Endothelial cell (in vitro differentiated cells): ENCODE measurements around the gene NAA30. TPM values are rescaled to one million over a fixed set of nuclear protein-coding genes. Genes with fewer than 3 reads are reported as not detected.

Experiments
- DNase-seq: peaks from one replicate; pipeline ENCODE4 v3.0.0; 2021; ENCODE audit warnings: low spot score
- H3K27ac Mint-ChIP-seq: one replicate; pipeline ENCODE4 v1.8.0; 2021; ENCODE audit warnings: mixed read lengths, inconsistent platforms; ENCODE audit not compliant: unreplicated experiment
- H3K27me3 Mint-ChIP-seq: one replicate; pipeline ENCODE4 v1.8.0; 2021; ENCODE audit warnings: mild to moderate bottlenecking, moderate library complexity, mixed read lengths, inconsistent platforms; ENCODE audit not compliant: unreplicated experiment
- H3K36me3 Mint-ChIP-seq: one replicate; pipeline ENCODE4 v1.8.0; 2021; ENCODE audit warnings: mild to moderate bottlenecking, low read depth, mixed read lengths, inconsistent platforms; ENCODE audit not compliant: unreplicated experiment
- H3K4me1 Mint-ChIP-seq: one replicate; pipeline ENCODE4 v1.8.0; 2021; ENCODE audit warnings: mild to moderate bottlenecking, mixed read lengths, inconsistent platforms; ENCODE audit not compliant: unreplicated experiment
- H3K4me3 Mint-ChIP-seq: one replicate; pipeline ENCODE4 v1.8.0; 2021; ENCODE audit warnings: mild to moderate bottlenecking, mixed read lengths, inconsistent platforms; ENCODE audit not compliant: unreplicated experiment
- H3K9me3 Mint-ChIP-seq: one replicate; pipeline ENCODE4 v1.8.0; 2021; ENCODE audit warnings: mixed read lengths, inconsistent platforms; ENCODE audit not compliant: unreplicated experiment
- CTCF ChIP-seq: fragments of 200-600 bp; sonication (generic); IDR thresholded peaks from one replicate; pipeline ENCODE4 v1.5.0; 2021; ENCODE audit warnings: antibody characterized with exemption; ENCODE audit not compliant: unreplicated experiment
- total RNA-seq: library from RNA; stranded (reverse); fragmentation: NEBNext Ultra II Directional; extraction: Animal tissue kit (Norgen Biotek cat#: 25700); gene quantifications from one replicate; pipeline ENCODE4 v1.2.1, GENCODE V29; 2021; ENCODE audit not compliant: unreplicated experiment

Gene NAA30
- total RNA-seq, 1 donor from 2014 or later: 45.7 TPM

GRCh38 chr14:57375156-57375555 lies 15.2 kb upstream of the NAA30 start:
- Mint-ChIP-seq H3K4me3 (no peak overlapping the region), H3K36me3 (no peaks in the 10 kb centered on the region), H3K27ac (no peak overlapping the region), H3K4me1 (peaks cover 6% of the 10 kb centered on the region), H3K9me3 (no peaks in the 10 kb centered on the region), H3K27me3 (no peaks in the 10 kb centered on the region)
- no peak for TF ChIP-seq CTCF
- no peak for DNase-seq

GRCh38 chr14:57378661-57379060 lies 11.7 kb upstream of the NAA30 start:
- no peaks in the 10 kb centered on the region for H3K9me3 Mint-ChIP-seq
- peak; percentile 16 for TF ChIP-seq CTCF
- no peak for DNase-seq
- H3K36me3 Mint-ChIP-seq: no peaks in the 10 kb centered on the region
- H3K4me3 Mint-ChIP-seq: no peak overlapping the region
- no peaks in the 10 kb centered on the region for H3K27me3 Mint-ChIP-seq
- H3K27ac Mint-ChIP-seq: no peak overlapping the region
- H3K4me1 Mint-ChIP-seq: peaks cover 20% of the 10 kb centered on the region

- Mint-ChIP-seq H3K36me3 (no peaks in the 10 kb centered on the region), H3K9me3 (no peaks in the 10 kb centered on the region), H3K27me3 (no peaks in the 10 kb centered on the region), H3K4me3 (no peak overlapping the region), H3K4me1 (peaks cover 21% of the 10 kb centered on the region), H3K27ac (peak overlapping the region; percentile 10)
- no peak for DNase-seq
- TF ChIP-seq CTCF: no peak
Measured at GRCh38 chr14:57380935-57381334, 9.5 kb upstream of the NAA30 start.

- no peak for TF ChIP-seq CTCF
- H3K27ac Mint-ChIP-seq: no peak overlapping the region
- H3K27me3 Mint-ChIP-seq: no peaks in the 10 kb centered on the region
- H3K36me3 Mint-ChIP-seq: no peaks in the 10 kb centered on the region
- no peak for DNase-seq
- peaks cover 20% of the 10 kb centered on the region for H3K4me1 Mint-ChIP-seq
- H3K9me3 Mint-ChIP-seq: no peaks in the 10 kb centered on the region
- H3K4me3 Mint-ChIP-seq: no peak overlapping the region
Measured at GRCh38 chr14:57382283-57382682, 8.1 kb upstream of the NAA30 start.

- no peaks in the 10 kb centered on the region for H3K9me3 Mint-ChIP-seq
- H3K4me1 Mint-ChIP-seq: peaks cover 21% of the 10 kb centered on the region
- no peak overlapping the region for H3K27ac Mint-ChIP-seq
- no peaks in the 10 kb centered on the region for H3K36me3 Mint-ChIP-seq
- H3K27me3 Mint-ChIP-seq: no peaks in the 10 kb centered on the region
- no peak for TF ChIP-seq CTCF
- no peak for DNase-seq
- H3K4me3 Mint-ChIP-seq: no peak overlapping the region
Measured at GRCh38 chr14:57383125-57383745, 7.2 kb upstream of the NAA30 start.
